H1 (cell line): Measurements from ENCODE around the gene TFRC.

ENCODE experiments used
- EP300 ChIP-seq, 2 experiments: IDR thresholded peaks; 1 replicate in 1 of 2; 2 replicates in 1 of 2; pipeline ENCODE4 v1.6.1; 2011 to 2012; ENCODE audit warnings: low read depth in 2 of 2, low read length in 2 of 2, mild to moderate bottlenecking in 2 of 2, borderline replicate concordance in 1 of 2, inconsistent platforms in 1 of 2, moderate library complexity in 1 of 2
- MAFK ChIP-seq: IDR thresholded peaks from 2 replicates; pipeline ENCODE4 v1.6.1; 2012; ENCODE audit warnings: low read depth, mild to moderate bottlenecking, improper control_type of control experiment, low read length
- POLR2AphosphoS5 ChIP-seq: IDR thresholded peaks from 2 replicates; pipeline ENCODE4 v1.6.1; 2011; ENCODE audit warnings: low read depth, low read length
- TEAD4 ChIP-seq: IDR thresholded peaks from 2 replicates; pipeline ENCODE4 v1.6.1; 2012; ENCODE audit warnings: low read depth, low read length, inconsistent platforms, mixed read lengths
- TF ChIP-seq, protein P1 (sequence below): IDR thresholded peaks from 2 replicates; pipeline ENCODE4 v1.6.1; 2011; ENCODE audit warnings: low read length, improper control_type of control experiment
- TF ChIP-seq, protein P2 (sequence below): IDR thresholded peaks from 2 replicates; pipeline ENCODE4 v1.6.1; 2012; ENCODE audit warnings: inconsistent platforms

DNA sequence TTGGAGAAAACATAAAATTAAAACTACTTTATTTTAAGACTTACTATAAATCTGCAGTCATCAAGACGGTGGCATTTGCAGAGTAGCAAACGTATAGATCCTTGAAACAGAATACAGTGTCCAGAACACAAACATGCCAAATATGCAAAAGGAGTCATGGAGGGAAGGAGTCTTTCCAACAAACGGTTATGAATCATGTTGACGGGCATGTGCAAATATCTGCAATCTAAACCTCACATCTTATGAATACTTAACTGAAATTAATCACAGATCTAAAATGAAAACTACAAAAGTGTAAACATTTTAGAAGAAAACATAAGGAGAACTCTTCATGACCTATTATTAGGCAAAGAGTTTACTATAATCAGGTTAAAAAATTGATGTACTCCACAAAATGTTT lies 69.4 kb downstream of the TFRC start:
- no peak for TF ChIP-seq MAFK
- TF ChIP-seq, protein P1, sequence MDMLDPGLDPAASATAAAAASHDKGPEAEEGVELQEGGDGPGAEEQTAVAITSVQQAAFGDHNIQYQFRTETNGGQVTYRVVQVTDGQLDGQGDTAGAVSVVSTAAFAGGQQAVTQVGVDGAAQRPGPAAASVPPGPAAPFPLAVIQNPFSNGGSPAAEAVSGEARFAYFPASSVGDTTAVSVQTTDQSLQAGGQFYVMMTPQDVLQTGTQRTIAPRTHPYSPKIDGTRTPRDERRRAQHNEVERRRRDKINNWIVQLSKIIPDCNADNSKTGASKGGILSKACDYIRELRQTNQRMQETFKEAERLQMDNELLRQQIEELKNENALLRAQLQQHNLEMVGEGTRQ, result no peak
- TF ChIP-seq POLR2AphosphoS5, result no peak
- no peak for TF ChIP-seq TEAD4
- TF ChIP-seq EP300 (IDR thresholded peaks at IDR 0.05; ENCODE audit: borderline replicate concordance in 1 of 2, low read depth in 2 of 2, low read length in 2 of 2), result no peak
- TF ChIP-seq, protein P2, sequence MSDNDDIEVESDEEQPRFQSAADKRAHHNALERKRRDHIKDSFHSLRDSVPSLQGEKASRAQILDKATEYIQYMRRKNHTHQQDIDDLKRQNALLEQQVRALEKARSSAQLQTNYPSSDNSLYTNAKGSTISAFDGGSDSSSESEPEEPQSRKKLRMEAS, result no peak
